OCI-LY3 (cell line): ENCODE data around the gene NTN5.

Source experiments
- CTCF ChIP-seq: fragments of 200-600, 300-600 bp; sonication (generic); IDR thresholded peaks from 2 replicates; pipeline ENCODE4 v1.5.1; 2014; ENCODE audit warnings: antibody characterized with exemption, low read length, low read depth
- EZH2phosphoT487 ChIP-seq: fragments of 200-600 bp; shearing (Covaris generic); IDR thresholded peaks from 2 replicates; pipeline ENCODE4 v1.6.1; 2018; ENCODE audit warnings: antibody characterized with exemption, mixed run types, low read depth

GRCh38 chr19:48628486-48629296, 44.1 kb downstream of the NTN5 start:
- TF ChIP-seq CTCF = no peak
- TF ChIP-seq EZH2phosphoT487 = no peak
